Caco-2 (cell line): ENCODE measurements around the gene PPM1J. TPM values are rescaled to one million over a fixed set of nuclear protein-coding genes. Genes with fewer than 3 reads are reported as not detected.

Experiments
- BruUV-seq: library from RNA; stranded (reverse); fragments of 400-500 nt; replicated peaks from 2 replicates; lab custom pipeline; 2021; lab: Mats Ljungman, UMichigan
- CTCF ChIA-PET: fragments of 300-600 bp; sonication (Branson Sonifier 250); formaldehyde crosslinking; loops from one replicate; lab custom pipeline; 2022; ENCODE audit warnings: antibody characterized with exemption; lab: Charles Lee
- POLR2A ChIA-PET: fragments of 300-600 bp; sonication (Branson Sonifier 250); formaldehyde crosslinking; loops from one replicate; lab custom pipeline; 2022; ENCODE audit warnings: antibody characterized with exemption; lab: Charles Lee
- DNase-seq, 2 experiments: peaks; one replicate each; pipeline versions ENCODE4 v3.0.0 to v3.0.0-alpha.2; 2020 to 2022
- H3K27me3 ChIP-seq: replicated peaks from 2 replicates; pipeline ENCODE4 v1.6.0; 2011; ENCODE audit warnings: low read length; ENCODE audit not compliant: control insufficient read depth, insufficient read depth
- H3K36me3 ChIP-seq: 2 replicates; pipeline ENCODE4 v1.5.1; 2011; ENCODE audit warnings: low read length; ENCODE audit not compliant: control insufficient read depth, insufficient read depth
- H3K4me1 ChIP-seq: fragments of 250-450 bp; sonication (Bioruptor Pico); 2 replicates; pipeline ENCODE4 v1.5.1; 2020; ENCODE audit warnings: mild to moderate bottlenecking
- H3K4me3 ChIP-seq: 2 replicates; pipeline ENCODE4 v1.5.1; 2011; ENCODE audit warnings: low read depth, mild to moderate bottlenecking, control low read depth, low read length
- H3K9me3 ChIP-seq: fragments of 250-450 bp; sonication (Bioruptor Pico); 2 replicates; pipeline ENCODE4 v1.5.1; 2020; ENCODE audit warnings: mild to moderate bottlenecking, moderate library complexity
- H3K27ac Mint-ChIP-seq: one replicate; pipeline ENCODE4 v1.8.0; 2022; ENCODE audit warnings: mixed read lengths; ENCODE audit not compliant: unreplicated experiment
- H3K27me3 Mint-ChIP-seq: one replicate; pipeline ENCODE4 v1.8.0; 2022; ENCODE audit warnings: mixed read lengths; ENCODE audit not compliant: insufficient read depth, unreplicated experiment
- H3K36me3 Mint-ChIP-seq: one replicate; pipeline ENCODE4 v1.8.0; 2022; ENCODE audit warnings: mild to moderate bottlenecking, mixed read lengths; ENCODE audit not compliant: insufficient read depth, unreplicated experiment
- H3K4me1 Mint-ChIP-seq: one replicate; pipeline ENCODE4 v1.8.0; 2022; ENCODE audit warnings: low read depth, mixed read lengths; ENCODE audit not compliant: unreplicated experiment
- H3K4me3 Mint-ChIP-seq: one replicate; pipeline ENCODE4 v1.8.0; 2022; ENCODE audit warnings: mild to moderate bottlenecking, moderate library complexity, mixed read lengths; ENCODE audit not compliant: unreplicated experiment
- H3K9me3 Mint-ChIP-seq: one replicate; pipeline ENCODE4 v1.8.0; 2022; ENCODE audit warnings: mixed read lengths; ENCODE audit not compliant: unreplicated experiment
- intact Hi-C: fragments of 100-400 bp; cut with micrococcal nuclease; formaldehyde crosslinking; loops from one replicate; pipeline ENCODE4 v1.10.0; 2022; ENCODE audit not compliant: unreplicated experiment
- total RNA-seq: library from RNA; stranded (reverse); gene quantifications from 2 replicates; pipeline ENCODE4 v1.2.3, GENCODE V29; 2022
- TF ChIP-seq, protein P1 (sequence below), 2 experiments: fragments of 200-600 bp in 1 of 2; IDR thresholded peaks; 1 replicate in 1 of 2; 2 replicates in 1 of 2; pipeline versions ENCODE4 v1.5.1 to v1.8.0; 2011 to 2022; ENCODE audit warnings: antibody characterized with exemption in 1 of 2, control low read depth in 1 of 2, inconsistent platforms in 1 of 2, low read depth in 1 of 2, low read length in 1 of 2, mild to moderate bottlenecking in 1 of 2, moderate library complexity in 1 of 2; ENCODE audit not compliant: insufficient read depth in 1 of 2, severe bottlenecking in 1 of 2, unreplicated experiment in 1 of 2

Gene PPM1J
- total RNA-seq, 1 experiment from 2014 or later: 1.5 TPM

DNA sequence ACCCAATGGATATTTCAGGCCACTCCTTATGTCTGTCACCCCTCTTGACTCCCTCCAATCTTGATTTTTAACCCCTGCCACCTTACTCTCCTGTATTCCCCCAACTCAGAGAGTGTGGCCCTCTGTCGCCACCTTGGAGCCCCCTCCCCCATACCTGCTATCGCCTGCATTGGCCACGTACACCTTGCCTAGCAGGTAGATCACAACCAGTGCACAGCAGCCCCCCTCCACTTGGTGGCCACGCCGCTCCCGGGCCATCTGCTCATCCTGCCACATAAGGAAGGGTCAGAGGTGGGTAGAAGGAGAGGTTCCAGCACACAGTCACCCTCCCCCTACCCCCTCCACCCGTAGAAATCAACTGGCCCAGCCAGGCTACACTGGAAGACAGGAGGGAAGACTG, 2.9 kb downstream of the PPM1J start:
- H3K27me3 ChIP-seq: no peaks in the 10 kb centered on the region

DNA sequence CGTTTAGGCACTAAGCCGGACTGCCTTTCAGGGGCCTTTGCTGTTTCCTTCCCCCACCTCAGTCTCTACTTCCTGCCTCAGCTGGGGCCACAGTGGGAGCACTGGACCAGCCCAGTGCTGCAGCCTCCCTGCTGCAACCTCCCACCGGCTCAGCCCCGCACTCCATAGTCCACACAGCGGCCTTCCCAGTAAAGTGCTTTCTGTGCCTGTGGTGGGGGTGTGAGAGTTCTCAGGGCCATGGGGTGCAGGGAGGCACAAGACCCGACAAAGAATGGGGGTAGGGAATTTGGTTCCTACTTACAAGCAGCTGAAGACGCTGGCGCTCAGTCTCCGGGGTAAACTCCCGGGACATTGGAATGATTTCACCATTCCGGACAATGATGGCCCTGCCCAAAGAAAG, 3.5 kb downstream of the PPM1J start:
- no peaks in the 10 kb centered on the region for H3K36me3 ChIP-seq
- no peak overlapping the region for H3K4me3 ChIP-seq
- Mint-ChIP-seq H3K4me1 (peaks cover 14% of the 10 kb centered on the region), H3K27me3 (no peaks in the 10 kb centered on the region), H3K36me3 (peaks cover 7% of the 10 kb centered on the region), H3K27ac (no peak overlapping the region), H3K4me3 (no peak overlapping the region), H3K9me3 (no peaks in the 10 kb centered on the region)
- H3K27me3 ChIP-seq: no peaks in the 10 kb centered on the region
- no TSS peak for BruUV-seq
- intact Hi-C loops: no loop called here
- CTCF ChIA-PET: no interaction called here
- TF ChIP-seq, protein P1, sequence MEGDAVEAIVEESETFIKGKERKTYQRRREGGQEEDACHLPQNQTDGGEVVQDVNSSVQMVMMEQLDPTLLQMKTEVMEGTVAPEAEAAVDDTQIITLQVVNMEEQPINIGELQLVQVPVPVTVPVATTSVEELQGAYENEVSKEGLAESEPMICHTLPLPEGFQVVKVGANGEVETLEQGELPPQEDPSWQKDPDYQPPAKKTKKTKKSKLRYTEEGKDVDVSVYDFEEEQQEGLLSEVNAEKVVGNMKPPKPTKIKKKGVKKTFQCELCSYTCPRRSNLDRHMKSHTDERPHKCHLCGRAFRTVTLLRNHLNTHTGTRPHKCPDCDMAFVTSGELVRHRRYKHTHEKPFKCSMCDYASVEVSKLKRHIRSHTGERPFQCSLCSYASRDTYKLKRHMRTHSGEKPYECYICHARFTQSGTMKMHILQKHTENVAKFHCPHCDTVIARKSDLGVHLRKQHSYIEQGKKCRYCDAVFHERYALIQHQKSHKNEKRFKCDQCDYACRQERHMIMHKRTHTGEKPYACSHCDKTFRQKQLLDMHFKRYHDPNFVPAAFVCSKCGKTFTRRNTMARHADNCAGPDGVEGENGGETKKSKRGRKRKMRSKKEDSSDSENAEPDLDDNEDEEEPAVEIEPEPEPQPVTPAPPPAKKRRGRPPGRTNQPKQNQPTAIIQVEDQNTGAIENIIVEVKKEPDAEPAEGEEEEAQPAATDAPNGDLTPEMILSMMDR (IDR thresholded peaks at IDR 0.05; ENCODE audit: insufficient read depth in 1 of 2, low read depth in 1 of 2, low read length in 1 of 2, severe bottlenecking in 1 of 2, unreplicated experiment in 1 of 2): no peak
- H3K4me1 ChIP-seq: peaks cover 15% of the 10 kb centered on the region
- DNase-seq: no peak
- POLR2A ChIA-PET: no interaction called here
- no peaks in the 10 kb centered on the region for H3K9me3 ChIP-seq

More for the DNA sequence above, 2.9 kb downstream of the PPM1J start:
- Mint-ChIP-seq H3K36me3 (peaks cover 7% of the 10 kb centered on the region), H3K27me3 (no peaks in the 10 kb centered on the region), H3K4me3 (no peak overlapping the region), H3K4me1 (peaks cover 15% of the 10 kb centered on the region), H3K27ac (no peak overlapping the region), H3K9me3 (no peaks in the 10 kb centered on the region)
- CTCF ChIA-PET: no interaction called here
- BruUV-seq: no TSS peak
- Histone ChIP-seq H3K4me1 (peaks cover 16% of the 10 kb centered on the region), H3K9me3 (no peaks in the 10 kb centered on the region), H3K4me3 (no peak overlapping the region), H3K36me3 (no peaks in the 10 kb centered on the region)
- POLR2A ChIA-PET: no interaction called here
- TF ChIP-seq, protein P1 (IDR thresholded peaks at IDR 0.05; ENCODE audit: insufficient read depth in 1 of 2, low read depth in 1 of 2, low read length in 1 of 2, severe bottlenecking in 1 of 2, unreplicated experiment in 1 of 2): no peak
- no peak for DNase-seq
- intact Hi-C loops: no loop called here

DNA sequence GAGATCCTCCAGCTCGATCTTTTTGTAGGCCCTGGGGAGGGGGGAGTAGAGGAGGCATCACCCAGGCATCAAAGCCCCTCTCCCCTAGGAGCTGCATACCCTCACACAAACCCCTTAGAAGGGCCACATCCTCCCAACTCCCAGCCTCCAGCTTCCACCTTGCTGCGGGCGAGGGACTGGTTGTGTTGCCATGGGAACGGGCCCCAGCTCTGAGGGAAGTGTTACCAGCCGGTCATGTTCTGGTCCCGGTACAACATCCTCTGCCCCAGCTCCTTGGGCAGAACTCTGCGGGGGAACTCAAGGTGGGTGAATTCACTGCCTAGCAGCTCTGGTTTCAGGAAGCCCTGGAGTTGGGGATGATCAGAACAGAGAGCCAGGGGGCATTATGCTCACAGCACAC, 4.1 kb downstream of the PPM1J start:
- peaks cover 7% of the 10 kb centered on the region for H3K36me3 Mint-ChIP-seq
- BruUV-seq: no TSS peak
- H3K4me3 Mint-ChIP-seq: no peak overlapping the region
- intact Hi-C loops: no loop called here
- TF ChIP-seq, protein P1 (IDR thresholded peaks at IDR 0.05; ENCODE audit: insufficient read depth in 1 of 2, low read depth in 1 of 2, low read length in 1 of 2, severe bottlenecking in 1 of 2, unreplicated experiment in 1 of 2): no peak
- H3K27me3 ChIP-seq: no peaks in the 10 kb centered on the region
- H3K4me1 ChIP-seq: peaks cover 11% of the 10 kb centered on the region; the same call in 1 of the 2 replicates
- no peak overlapping the region for H3K4me3 ChIP-seq
- no peaks in the 10 kb centered on the region for H3K9me3 Mint-ChIP-seq
- H3K4me1 Mint-ChIP-seq: peaks cover 10% of the 10 kb centered on the region
- H3K36me3 ChIP-seq: no peaks in the 10 kb centered on the region
- no peak overlapping the region for H3K27ac Mint-ChIP-seq
- no peaks in the 10 kb centered on the region for H3K9me3 ChIP-seq
- ChIA-PET CTCF (no interaction called here), POLR2A (no interaction called here)
- no peaks in the 10 kb centered on the region for H3K27me3 Mint-ChIP-seq
- no peak for DNase-seq
